Panc1 (cell line): ENCODE results near the gene PRR35. TPM values are rescaled to one million over a fixed set of nuclear protein-coding genes. Genes with fewer than 3 reads are reported as not detected.

Experiments used
- ATAC-seq: fragments of 200-7000 bp; cut with Tn5 transposase; 2 replicates; pipeline ENCODE4 v1.9.1; 2020; ENCODE audit warnings: mild to moderate bottlenecking, moderate library complexity
- BruUV-seq: library from RNA; stranded (reverse); fragments of 400-500 nt; replicated peaks from 2 replicates; lab custom pipeline; 2021; lab: Mats Ljungman, UMichigan
- CTCF ChIA-PET: fragments of 300-600 bp; sonication (Branson Sonifier 250); formaldehyde crosslinking; loops from one replicate; lab custom pipeline; 2022; ENCODE audit warnings: antibody characterized with exemption; lab: Charles Lee
- POLR2A ChIA-PET: fragments of 300-600 bp; sonication (Branson Sonifier 250); formaldehyde crosslinking; loops from one replicate; lab custom pipeline; 2022; ENCODE audit warnings: antibody characterized with exemption; lab: Charles Lee
- DNase-seq: peaks from one replicate; pipeline ENCODE4 v3.0.0-alpha.2; 2010; ENCODE audit warnings: low read depth, low spot score
- H3K27ac ChIP-seq: 2 replicates; pipeline ENCODE4 v1.5.1; 2011; ENCODE audit warnings: mild to moderate bottlenecking, low read length, inconsistent platforms
- H3K27me3 ChIP-seq: fragments of 200-500 bp; sonication (Bioruptor generic); 2 replicates; pipeline ENCODE4 v1.6.0; 2014; ENCODE audit warnings: low read length, inconsistent platforms; ENCODE audit not compliant: control insufficient read depth, insufficient read depth
- H3K36me3 ChIP-seq: fragments of 200-500 bp; sonication (Bioruptor generic); 2 replicates; pipeline ENCODE4 v1.5.1; 2014; ENCODE audit warnings: inconsistent platforms, mild to moderate bottlenecking, low read length, moderate library complexity; ENCODE audit not compliant: control insufficient read depth, insufficient read depth
- H3K4me1 ChIP-seq: 2 replicates; pipeline ENCODE4 v1.5.1; 2011; ENCODE audit warnings: inconsistent platforms, mild to moderate bottlenecking, low read length, moderate library complexity; ENCODE audit not compliant: control insufficient read depth, insufficient read depth
- H3K4me3 ChIP-seq, 2 experiments: 2 replicates each; pipeline ENCODE4 v1.5.1; 2011 to 2012; ENCODE audit warnings: low read depth in 2 of 2, low read length in 2 of 2, mild to moderate bottlenecking in 2 of 2, inconsistent platforms in 1 of 2, moderate library complexity in 1 of 2
- H3K9me3 ChIP-seq: fragments of 200-500 bp; sonication (Bioruptor generic); 2 replicates; pipeline ENCODE4 v1.5.1; 2014; ENCODE audit warnings: low read depth, mild to moderate bottlenecking, inconsistent platforms, low read length, moderate library complexity; ENCODE audit not compliant: control insufficient read depth, insufficient read depth
- POLR2AphosphoS5 ChIP-seq: IDR thresholded peaks from 2 replicates; pipeline ENCODE4 v1.6.1; 2012; ENCODE audit warnings: mild to moderate bottlenecking, low read depth, low read length, moderate library complexity
- REST ChIP-seq, 2 experiments: IDR thresholded peaks; 2 replicates each; pipeline ENCODE4 v1.6.1; 2011 to 2012; ENCODE audit warnings: low read depth in 2 of 2, control low read depth in 1 of 2, low read length in 1 of 2, mild to moderate bottlenecking in 1 of 2, moderate library complexity in 1 of 2; ENCODE audit not compliant: insufficient read depth in 1 of 2
- SIN3A ChIP-seq: IDR thresholded peaks from 2 replicates; pipeline ENCODE4 v1.6.1; 2012; ENCODE audit warnings: low read depth, mild to moderate bottlenecking, low read length, moderate library complexity, borderline replicate concordance; ENCODE audit not compliant: insufficient read depth
- TCF7L2 ChIP-seq: IDR thresholded peaks from 2 replicates; pipeline ENCODE4 v1.6.1; 2011; ENCODE audit warnings: mild to moderate bottlenecking, low read depth, low read length, inconsistent platforms
- in situ Hi-C: cut with HindIII; loops from 2 replicates; pipeline ENCODE4 v1.10.0; 2016; ENCODE audit warnings: low sequenced_read_pairs, low pct_unique_long_range_greater_than_20kb
- intact Hi-C: fragments of 100-400 bp; cut with micrococcal nuclease; formaldehyde crosslinking; loops from one replicate; pipeline ENCODE4 v1.10.0; 2022; ENCODE audit not compliant: unreplicated experiment
- total RNA-seq: library from RNA; stranded (reverse); gene quantifications from one replicate; pipeline ENCODE4 v1.2.1, GENCODE V29; 2021; ENCODE audit not compliant: unreplicated experiment
- TF ChIP-seq, protein P1 (sequence below): fragments of 450-650 bp; IDR thresholded peaks from 2 replicates; pipeline ENCODE4 v1.5.1; 2017; ENCODE audit warnings: mild to moderate bottlenecking

Gene PRR35
- total RNA-seq, 1 experiment from 2014 or later: 2.2 TPM

GRCh38 chr16:574021-574760, 14.0 kb downstream of the PRR35 start:
- DNase-seq (no peak), ATAC-seq (no peak)
- intact Hi-C loops: no loop called here
- peaks cover 16% of the 10 kb centered on the region for H3K4me1 ChIP-seq
- ChIA-PET CTCF (interaction anchor here (0.5 kb wide), 1 partner anchor 43 kb away, joined by 6 read pairs; no protein-coding TSS in a partner anchor), POLR2A (no interaction called here)
- in situ Hi-C loops: no loop called here
- no peak overlapping the region for H3K4me3 ChIP-seq
- no TSS peak for BruUV-seq
- TF ChIP-seq TCF7L2 (no peak), SIN3A (no peak), POLR2AphosphoS5 (no peak), REST (IDR thresholded peaks at IDR 0.05; ENCODE audit: insufficient read depth in 1 of 2, low read depth in 2 of 2, low read length in 1 of 2) (no peak)
- TF ChIP-seq, protein P1, sequence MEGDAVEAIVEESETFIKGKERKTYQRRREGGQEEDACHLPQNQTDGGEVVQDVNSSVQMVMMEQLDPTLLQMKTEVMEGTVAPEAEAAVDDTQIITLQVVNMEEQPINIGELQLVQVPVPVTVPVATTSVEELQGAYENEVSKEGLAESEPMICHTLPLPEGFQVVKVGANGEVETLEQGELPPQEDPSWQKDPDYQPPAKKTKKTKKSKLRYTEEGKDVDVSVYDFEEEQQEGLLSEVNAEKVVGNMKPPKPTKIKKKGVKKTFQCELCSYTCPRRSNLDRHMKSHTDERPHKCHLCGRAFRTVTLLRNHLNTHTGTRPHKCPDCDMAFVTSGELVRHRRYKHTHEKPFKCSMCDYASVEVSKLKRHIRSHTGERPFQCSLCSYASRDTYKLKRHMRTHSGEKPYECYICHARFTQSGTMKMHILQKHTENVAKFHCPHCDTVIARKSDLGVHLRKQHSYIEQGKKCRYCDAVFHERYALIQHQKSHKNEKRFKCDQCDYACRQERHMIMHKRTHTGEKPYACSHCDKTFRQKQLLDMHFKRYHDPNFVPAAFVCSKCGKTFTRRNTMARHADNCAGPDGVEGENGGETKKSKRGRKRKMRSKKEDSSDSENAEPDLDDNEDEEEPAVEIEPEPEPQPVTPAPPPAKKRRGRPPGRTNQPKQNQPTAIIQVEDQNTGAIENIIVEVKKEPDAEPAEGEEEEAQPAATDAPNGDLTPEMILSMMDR: no peak
- no peak overlapping the region for H3K27ac ChIP-seq
- H3K36me3 ChIP-seq: no peaks in the 10 kb centered on the region
- H3K27me3 ChIP-seq: no peaks in the 10 kb centered on the region
- H3K9me3 ChIP-seq: no peaks in the 10 kb centered on the region

GRCh38 chr16:575354-576196, 15.4 kb downstream of the PRR35 start:
- intact Hi-C loops: no loop called here
- ChIA-PET POLR2A (no interaction called here), CTCF (no interaction called here)
- in situ Hi-C loops: no loop called here
- Histone ChIP-seq H3K4me1 (peaks cover 15% of the 10 kb centered on the region), H3K9me3 (no peaks in the 10 kb centered on the region), H3K36me3 (no peaks in the 10 kb centered on the region), H3K4me3 (no peak overlapping the region), H3K27ac (no peak overlapping the region), H3K27me3 (no peaks in the 10 kb centered on the region)
- no TSS peak for BruUV-seq
- DNase-seq (no peak), ATAC-seq (no peak)
- TF ChIP-seq POLR2AphosphoS5 (no peak), TCF7L2 (no peak), REST (IDR thresholded peaks at IDR 0.05; ENCODE audit: insufficient read depth in 1 of 2, low read depth in 2 of 2, low read length in 1 of 2) (no peak), SIN3A (no peak)
- TF ChIP-seq, protein P1: no peak
